GM18508 (cell line): Measurements from ENCODE around the gene EPHA2.
"Not testable (repeated sequence)": the region's sequence is repeated elsewhere in the genome, so short reads cannot be mapped to it uniquely, and the experiment has no call there.

ENCODE experiments used
- ATAC-seq: cut with Tn5 transposase; IDR thresholded peaks from one replicate; pipeline ENCODE4 v1.9.1; 2021; ENCODE audit warnings: moderate number of reproducible peaks; ENCODE audit not compliant: insufficient read depth, unreplicated experiment

The EPHA2 gene

GRCh38 chr1:16155537-16156410 is at the start of gene EPHA2:
Gene EPHA2 (minus strand): TSS chr1:16156069. CDS start chr1:16155932, 137 bp downstream.
- ATAC-seq = no peak

- ATAC-seq = no peak
Measured at GRCh38 chr1:16205334-16205671, 49.4 kb upstream of the EPHA2 start.

GRCh38 chr1:16204634-16205333 is 48.9 kb upstream of the EPHA2 start:
- ATAC-seq = no peak

- no peak for ATAC-seq
Measured at GRCh38 chr1:16204216-16204615, 48.3 kb upstream of the EPHA2 start.

GRCh38 chr1:16203550-16203949 is 47.7 kb upstream of the EPHA2 start:
- ATAC-seq = no peak

DNA sequence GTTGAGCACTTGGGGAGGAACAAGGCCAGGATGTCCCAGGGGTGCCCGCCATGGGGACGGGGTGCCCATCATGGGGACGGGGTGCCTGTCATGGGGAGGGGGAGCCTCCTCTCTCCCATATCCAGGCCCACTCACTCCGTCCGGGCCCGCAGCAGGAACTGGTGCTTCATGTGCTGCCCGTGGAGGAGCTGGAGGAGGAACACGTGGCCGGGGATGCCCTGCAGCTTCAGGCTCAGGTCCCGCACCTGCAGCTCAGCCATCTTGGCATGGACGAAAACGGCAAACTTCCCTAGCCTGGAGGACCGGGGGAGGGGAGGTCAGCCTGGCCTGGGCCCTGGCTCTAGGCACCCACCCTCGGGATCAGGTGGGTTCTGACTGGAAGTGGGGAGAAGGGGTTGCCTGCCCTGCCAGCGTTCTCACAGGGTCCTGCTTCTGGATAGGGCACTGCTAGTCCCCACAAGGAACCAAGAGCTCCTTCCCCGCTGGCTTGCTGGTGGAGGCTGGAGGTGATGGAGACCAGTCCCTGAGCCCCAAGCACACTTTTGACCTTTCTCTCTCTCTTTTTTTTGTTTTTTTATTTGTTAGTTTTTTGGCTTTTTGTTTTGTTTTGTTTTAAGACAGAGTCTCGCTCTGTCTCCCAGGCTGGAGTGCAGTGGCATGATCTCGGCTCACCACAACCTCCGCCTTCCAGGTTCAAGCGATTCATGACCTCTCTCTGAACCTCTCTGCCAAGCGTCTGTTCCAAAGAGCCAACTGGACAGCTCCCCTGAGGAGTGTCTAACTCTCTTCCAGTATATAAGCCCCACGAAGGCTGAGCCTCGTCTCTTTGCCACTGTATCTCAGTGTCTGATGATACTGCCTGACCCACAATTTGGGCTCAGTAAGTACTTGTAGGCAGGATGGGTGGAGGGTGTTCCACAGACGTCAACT is 46.7 kb upstream of the EPHA2 start:
- ATAC-seq = no peak

GRCh38 chr1:16199700-16200099 is 43.8 kb upstream of the EPHA2 start:
- ATAC-seq = no peak

DNA sequence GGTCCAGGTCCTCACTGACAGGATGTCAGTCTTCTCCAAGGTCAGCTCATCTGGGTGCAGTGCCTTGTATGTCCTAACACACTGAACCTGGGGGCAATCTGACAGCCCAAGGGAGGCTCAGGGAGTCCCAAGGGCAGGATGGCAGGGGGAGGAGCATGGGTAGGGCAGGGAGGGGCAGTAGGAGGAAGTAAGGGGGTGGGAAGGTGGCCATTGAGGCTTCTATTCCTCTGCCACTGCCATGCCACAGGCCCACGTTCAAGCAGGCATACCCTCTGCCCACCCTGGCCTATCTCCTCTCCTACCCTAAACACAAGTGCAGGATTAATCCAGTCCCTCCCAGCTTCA is 43.3 kb upstream of the EPHA2 start:
- ATAC-seq = no peak

DNA sequence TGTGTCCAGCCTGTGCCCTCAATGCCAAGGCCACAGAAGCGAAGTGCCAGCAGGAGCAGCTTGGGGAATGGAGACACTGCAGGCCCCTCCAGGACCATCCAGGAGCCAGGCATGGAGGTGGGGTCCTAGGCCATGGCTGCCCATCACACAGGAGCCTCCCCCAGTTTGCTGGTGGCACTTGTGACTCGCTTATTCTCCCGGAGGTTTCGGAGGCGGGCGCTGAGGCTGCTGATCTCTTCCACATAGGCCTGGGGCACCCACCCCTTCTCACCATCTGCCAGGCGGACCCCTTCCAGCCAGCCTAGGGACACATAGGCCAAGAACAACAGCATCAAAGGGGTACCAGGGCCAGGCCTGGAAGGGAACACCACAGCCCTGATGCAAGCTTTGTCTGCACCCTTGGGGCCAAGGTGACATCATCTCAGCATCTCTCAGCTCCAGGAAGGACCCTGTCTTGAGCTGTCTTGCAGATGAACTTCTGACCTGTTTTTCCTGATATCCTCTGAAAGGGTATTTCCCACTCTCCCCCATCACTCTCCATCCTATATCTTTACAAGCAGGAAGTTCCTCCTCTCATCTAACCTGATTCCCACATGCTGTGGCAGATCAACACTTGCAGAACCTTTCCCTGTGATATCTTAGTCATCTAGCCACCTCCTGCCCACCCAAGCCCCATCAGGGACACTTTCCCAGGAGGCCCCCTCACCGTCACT is 42.7 kb upstream of the EPHA2 start:
- no peak for ATAC-seq

DNA sequence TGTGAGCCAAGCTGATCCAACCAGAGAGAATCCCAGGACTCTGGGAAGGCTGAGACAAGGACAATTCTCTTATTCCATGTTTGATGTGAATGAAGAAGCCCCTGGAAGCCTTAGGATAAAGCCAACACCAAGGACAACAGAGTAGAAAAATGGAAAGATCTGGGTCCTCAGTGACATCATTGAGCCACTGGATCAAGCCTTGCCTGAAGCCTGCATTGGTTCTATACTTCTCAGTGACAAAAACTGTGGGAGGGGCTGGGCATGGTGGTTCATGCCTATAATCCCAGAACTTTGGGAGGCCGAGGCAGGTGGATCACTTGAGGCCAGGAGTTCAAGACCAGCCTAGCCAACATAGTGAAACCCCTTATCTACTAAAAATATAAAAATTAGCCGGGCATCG is 41.0 kb upstream of the EPHA2 start:
- no peak for ATAC-seq

- ATAC-seq = not testable (repeated sequence)
Measured at GRCh38 chr1:16196139-16196538, 40.3 kb upstream of the EPHA2 start.

DNA sequence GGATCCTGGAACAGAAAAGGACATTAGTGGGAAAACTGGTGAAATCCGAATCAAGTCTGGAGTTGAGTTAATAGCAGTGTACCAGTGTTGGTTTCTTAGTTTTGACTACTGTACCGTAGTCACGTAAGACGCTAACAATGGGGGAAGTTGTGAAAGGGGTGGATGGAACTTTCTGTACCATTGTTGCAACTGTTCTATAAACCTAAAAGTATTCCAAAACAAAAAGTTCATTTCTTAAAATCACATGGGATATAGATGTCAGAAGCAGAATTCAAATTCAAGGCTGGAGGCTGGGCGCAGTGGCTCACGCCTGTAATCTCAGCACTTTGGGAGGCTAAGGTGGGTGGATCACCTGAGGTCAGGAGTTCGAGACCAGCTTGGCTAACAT is 39.6 kb upstream of the EPHA2 start:
- no peak for ATAC-seq

DNA sequence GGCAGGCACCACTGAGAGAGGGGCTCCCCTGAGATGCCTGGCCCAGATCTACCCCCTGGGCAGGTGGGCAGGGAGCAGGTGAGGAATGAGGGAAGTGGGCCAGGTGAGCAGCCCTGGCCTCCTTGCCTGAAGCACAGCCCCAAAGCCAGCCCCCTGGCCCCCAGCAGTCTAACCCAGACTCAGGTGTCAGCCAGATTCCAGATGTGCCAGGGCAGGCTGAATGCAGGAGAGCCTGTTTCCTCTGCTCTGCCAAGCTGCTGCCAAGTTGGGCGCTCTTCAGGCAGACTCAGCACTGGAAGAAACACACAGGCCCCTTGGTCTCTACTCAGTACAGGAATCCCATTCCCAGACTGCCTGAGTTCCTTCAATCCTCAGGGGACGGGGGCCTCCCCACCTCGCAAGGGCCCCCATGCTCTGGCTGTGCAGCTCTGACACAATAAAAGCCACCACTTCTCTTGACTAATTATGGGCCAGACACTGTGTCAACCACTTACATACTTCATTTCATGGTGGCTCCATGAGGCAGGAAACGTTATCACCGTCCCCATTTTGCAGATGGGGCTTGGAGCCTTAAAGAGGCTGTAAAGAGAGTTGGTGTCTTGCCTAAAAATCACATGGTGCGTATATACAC is 36.2 kb upstream of the EPHA2 start:
- no peak for ATAC-seq

GRCh38 chr1:16191309-16191708 is 35.4 kb upstream of the EPHA2 start:
- no peak for ATAC-seq

DNA sequence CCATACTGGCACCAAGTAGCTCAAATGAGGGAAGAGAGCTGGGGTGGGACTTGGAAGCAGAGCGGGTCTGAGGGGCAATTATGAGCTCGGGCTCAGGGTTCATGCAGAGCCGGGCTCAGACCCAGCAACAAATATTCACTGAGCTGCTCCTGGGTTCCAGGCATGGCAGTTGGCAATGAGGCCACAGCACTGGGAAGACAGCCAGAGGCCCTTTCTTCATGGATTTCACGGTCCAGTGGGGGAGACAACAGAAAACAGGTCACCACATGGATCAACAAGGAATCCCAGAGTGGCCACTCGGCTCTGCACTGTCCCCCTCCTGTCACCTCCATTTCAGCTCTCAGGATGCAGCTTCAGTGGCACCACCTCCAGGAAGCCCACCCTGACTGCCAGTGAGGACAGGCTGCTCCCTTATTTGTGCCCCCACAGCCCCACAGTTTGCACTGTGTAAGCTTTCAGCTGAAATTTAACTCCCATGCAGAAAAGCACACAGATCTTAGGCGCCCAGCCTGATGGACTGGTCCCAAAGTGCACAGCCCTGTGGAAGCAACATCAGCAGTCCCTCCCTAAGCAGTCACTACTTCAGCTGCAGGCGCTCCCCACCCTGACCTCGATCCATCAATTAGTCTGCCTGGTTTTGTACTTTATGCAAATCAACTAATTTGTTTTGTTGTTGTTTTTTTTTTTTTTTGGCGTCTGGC is 34.2 kb upstream of the EPHA2 start:
- ATAC-seq = no peak

DNA sequence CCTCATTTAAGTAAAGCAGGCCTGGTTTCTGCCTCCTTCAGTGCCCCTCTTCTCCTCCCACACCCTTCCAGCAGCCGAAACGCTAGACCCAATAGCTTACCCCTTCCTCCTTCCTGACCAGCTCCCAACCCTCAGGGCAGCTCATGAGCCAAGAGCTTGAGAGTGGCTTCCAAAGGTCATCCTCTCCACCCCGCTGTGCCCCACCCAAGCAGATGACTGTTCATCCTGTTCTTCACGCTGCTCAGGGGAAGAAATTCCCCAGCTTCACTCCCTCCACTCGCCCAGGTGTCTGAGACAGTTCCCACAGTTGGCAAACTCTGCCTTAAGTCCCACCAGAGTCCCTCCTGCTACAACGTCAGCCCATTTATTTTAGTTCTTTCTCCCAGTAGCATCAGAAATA is 33.1 kb upstream of the EPHA2 start:
- ATAC-seq = no peak

- ATAC-seq = no peak
Measured at GRCh38 chr1:16187748-16188401, 32.0 kb upstream of the EPHA2 start.

- no peak for ATAC-seq
Measured at GRCh38 chr1:16186655-16187235, 30.9 kb upstream of the EPHA2 start.
